Ishikawa (cell line): ENCODE data around the gene MILR1.

Source experiments
- CEBPB ChIP-seq: IDR thresholded peaks from 2 replicates; pipeline ENCODE4 v1.6.1; 2012
- CREB1 ChIP-seq: IDR thresholded peaks from 2 replicates; pipeline ENCODE4 v1.6.1; 2012; ENCODE audit warnings: low read depth
- EGR1 ChIP-seq: IDR thresholded peaks from 2 replicates; pipeline ENCODE4 v1.6.1; 2012
- EP300 ChIP-seq: IDR thresholded peaks from 2 replicates; pipeline ENCODE4 v1.6.1; 2012; ENCODE audit warnings: borderline replicate concordance
- FOXM1 ChIP-seq: IDR thresholded peaks from 2 replicates; pipeline ENCODE4 v1.6.1; 2012; ENCODE audit warnings: low read depth, borderline replicate concordance
- NFIC ChIP-seq: IDR thresholded peaks from 2 replicates; pipeline ENCODE4 v1.6.1; 2012
- RAD21 ChIP-seq: IDR thresholded peaks from 2 replicates; pipeline ENCODE4 v1.6.1; 2012; ENCODE audit warnings: low read depth
- TAF1 ChIP-seq: IDR thresholded peaks from 2 replicates; pipeline ENCODE4 v1.6.1; 2012; ENCODE audit warnings: low read depth, mild to moderate bottlenecking
- TCF12 ChIP-seq: IDR thresholded peaks from 2 replicates; pipeline ENCODE4 v1.6.1; 2012; ENCODE audit warnings: low read depth
- TEAD4 ChIP-seq: IDR thresholded peaks from 2 replicates; pipeline ENCODE4 v1.6.1; 2012
- YY1 ChIP-seq: IDR thresholded peaks from 2 replicates; pipeline ENCODE4 v1.6.1; 2012; ENCODE audit warnings: low read depth
- ZBTB7A ChIP-seq: IDR thresholded peaks from 2 replicates; pipeline ENCODE4 v1.6.1; 2012; ENCODE audit warnings: low read depth
- TF ChIP-seq, protein P1 (sequence below): IDR thresholded peaks from 2 replicates; pipeline ENCODE4 v1.6.1; 2012; ENCODE audit warnings: low read depth, mild to moderate bottlenecking
- TF ChIP-seq, protein P2 (sequence below): IDR thresholded peaks from 2 replicates; pipeline ENCODE4 v1.6.1; 2012
- TF ChIP-seq, protein P3 (sequence below): IDR thresholded peaks from 2 replicates; pipeline ENCODE4 v1.6.1; 2012

Gene MILR1

DNA sequence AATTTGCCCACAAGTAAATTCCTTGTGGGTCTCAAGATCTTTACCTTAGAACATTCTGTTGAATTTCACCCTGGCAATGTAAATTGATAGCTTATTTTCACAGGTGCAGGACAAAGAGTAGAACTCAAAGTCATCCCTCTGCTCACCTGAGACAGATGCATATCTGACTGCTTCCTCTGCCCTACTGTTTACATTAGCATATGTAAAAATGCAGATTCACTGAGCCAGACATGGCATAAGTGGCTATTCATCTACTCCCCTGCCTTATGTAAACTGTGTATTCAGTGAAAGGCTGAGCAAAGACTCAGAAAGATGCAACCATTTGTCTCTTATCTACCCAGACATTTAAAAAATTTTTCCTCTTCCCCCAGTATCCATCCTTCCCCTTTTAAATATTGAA is 22.3 kb upstream of the MILR1 start:
- TF ChIP-seq CREB1 (no peak), EP300 (no peak)

DNA sequence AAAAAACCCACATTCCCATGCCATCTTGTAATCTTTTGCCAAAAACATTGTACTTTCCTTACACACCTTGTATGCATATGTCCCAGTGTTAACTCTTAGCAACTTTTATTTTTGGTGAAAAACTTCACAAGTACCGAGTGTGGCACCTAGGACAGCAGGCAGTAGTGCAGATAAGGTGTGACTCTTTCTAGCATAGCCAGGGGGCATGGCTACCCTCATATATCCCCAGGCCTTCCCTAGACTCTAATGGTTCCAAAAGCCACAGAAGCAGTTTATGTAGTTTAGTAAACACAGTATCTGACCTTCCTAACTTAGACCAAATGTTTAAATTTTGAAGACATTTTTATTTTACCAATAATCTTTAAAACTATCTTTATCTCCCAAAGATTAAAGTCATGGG is 20.5 kb upstream of the MILR1 start:
- no peak for TF ChIP-seq TEAD4
- TF ChIP-seq CEBPB, result no peak
- TF ChIP-seq EP300, result no peak
- TF ChIP-seq, protein P1, sequence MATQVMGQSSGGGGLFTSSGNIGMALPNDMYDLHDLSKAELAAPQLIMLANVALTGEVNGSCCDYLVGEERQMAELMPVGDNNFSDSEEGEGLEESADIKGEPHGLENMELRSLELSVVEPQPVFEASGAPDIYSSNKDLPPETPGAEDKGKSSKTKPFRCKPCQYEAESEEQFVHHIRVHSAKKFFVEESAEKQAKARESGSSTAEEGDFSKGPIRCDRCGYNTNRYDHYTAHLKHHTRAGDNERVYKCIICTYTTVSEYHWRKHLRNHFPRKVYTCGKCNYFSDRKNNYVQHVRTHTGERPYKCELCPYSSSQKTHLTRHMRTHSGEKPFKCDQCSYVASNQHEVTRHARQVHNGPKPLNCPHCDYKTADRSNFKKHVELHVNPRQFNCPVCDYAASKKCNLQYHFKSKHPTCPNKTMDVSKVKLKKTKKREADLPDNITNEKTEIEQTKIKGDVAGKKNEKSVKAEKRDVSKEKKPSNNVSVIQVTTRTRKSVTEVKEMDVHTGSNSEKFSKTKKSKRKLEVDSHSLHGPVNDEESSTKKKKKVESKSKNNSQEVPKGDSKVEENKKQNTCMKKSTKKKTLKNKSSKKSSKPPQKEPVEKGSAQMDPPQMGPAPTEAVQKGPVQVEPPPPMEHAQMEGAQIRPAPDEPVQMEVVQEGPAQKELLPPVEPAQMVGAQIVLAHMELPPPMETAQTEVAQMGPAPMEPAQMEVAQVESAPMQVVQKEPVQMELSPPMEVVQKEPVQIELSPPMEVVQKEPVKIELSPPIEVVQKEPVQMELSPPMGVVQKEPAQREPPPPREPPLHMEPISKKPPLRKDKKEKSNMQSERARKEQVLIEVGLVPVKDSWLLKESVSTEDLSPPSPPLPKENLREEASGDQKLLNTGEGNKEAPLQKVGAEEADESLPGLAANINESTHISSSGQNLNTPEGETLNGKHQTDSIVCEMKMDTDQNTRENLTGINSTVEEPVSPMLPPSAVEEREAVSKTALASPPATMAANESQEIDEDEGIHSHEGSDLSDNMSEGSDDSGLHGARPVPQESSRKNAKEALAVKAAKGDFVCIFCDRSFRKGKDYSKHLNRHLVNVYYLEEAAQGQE, result no peak
- no peak for TF ChIP-seq NFIC
- TF ChIP-seq, protein P2, sequence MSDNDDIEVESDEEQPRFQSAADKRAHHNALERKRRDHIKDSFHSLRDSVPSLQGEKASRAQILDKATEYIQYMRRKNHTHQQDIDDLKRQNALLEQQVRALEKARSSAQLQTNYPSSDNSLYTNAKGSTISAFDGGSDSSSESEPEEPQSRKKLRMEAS, result no peak
- TF ChIP-seq EGR1, result no peak
- no peak for TF ChIP-seq YY1
- TF ChIP-seq CREB1, result no peak
- TF ChIP-seq FOXM1, result no peak
- no peak for TF ChIP-seq TAF1

DNA sequence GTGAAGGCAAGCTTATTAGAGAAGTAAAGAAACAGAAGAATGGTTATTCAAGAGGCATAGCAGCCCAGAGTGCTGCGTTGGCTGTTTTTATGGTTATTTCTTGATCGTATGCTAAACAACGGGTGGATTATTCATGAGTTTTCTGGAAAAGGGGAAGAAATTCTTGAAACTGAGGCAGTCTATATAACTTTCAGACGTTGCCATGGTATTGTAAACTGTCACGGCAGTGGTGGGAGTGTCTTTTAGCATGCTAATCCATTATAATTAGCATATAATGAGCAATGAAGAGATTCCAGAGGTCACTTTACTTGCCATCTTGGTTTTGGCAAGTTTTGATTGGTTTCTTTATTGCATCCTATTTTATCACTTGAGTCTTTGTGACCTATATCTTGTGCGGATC is 17.4 kb upstream of the MILR1 start:
- TF ChIP-seq CREB1, result no peak

DNA sequence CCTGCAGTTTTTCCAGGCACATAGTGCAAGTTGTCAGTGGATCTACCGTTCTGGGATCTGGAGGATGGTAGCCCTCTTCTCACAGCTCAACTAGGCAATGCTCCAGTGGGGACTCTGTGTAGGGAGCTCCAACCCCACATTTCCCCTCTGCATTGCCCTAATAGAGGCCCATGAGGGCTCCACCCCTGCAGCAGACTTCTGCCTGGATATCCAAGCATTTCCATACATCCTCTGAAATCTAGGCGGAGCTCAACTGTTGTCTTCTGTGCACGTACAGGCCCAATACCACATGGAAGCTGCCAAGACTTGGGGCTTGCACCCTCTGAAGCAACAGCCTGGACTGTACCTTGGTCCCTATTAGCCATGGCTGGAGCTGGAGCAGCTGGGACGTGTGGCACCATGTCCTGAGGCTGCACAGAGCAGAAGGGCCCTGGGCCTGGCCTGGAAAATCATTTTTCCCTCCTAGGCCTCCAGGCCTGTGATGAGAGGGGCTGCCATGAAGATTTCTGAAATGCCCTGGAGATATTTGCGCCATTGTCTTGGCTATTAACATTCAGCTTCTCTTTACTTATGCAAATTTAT is 10.9 kb upstream of the MILR1 start:
- TF ChIP-seq YY1 (no peak), TEAD4 (no peak), FOXM1 (no peak), NFIC (no peak), CREB1 (no peak), EGR1 (no peak), ZBTB7A (no peak), RAD21 (no peak)

DNA sequence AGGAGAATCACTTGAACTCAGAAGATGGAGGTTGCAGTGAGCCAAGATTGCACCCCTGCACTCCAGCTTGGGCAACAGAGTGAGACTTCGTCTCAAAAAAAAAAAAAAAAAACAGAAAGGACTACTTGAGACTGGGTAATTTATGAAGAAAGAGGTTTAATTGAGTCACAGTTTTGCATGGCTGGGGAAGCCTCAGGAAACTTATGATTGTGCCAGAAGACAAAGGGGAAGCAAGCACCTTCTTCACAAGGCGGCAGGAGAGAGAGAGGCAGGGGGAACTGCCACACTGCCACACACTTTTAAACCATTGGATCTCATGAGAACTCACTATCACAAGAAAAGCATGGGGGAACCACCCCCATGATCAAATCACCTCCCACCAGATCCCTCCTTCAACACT is 9.0 kb upstream of the MILR1 start:
- TF ChIP-seq, protein P3, sequence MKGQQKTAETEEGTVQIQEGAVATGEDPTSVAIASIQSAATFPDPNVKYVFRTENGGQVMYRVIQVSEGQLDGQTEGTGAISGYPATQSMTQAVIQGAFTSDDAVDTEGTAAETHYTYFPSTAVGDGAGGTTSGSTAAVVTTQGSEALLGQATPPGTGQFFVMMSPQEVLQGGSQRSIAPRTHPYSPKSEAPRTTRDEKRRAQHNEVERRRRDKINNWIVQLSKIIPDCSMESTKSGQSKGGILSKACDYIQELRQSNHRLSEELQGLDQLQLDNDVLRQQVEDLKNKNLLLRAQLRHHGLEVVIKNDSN, result no peak
- TF ChIP-seq, protein P1, result no peak
- TF ChIP-seq EGR1, result no peak
- TF ChIP-seq YY1, result no peak
- TF ChIP-seq EP300, result no peak

DNA sequence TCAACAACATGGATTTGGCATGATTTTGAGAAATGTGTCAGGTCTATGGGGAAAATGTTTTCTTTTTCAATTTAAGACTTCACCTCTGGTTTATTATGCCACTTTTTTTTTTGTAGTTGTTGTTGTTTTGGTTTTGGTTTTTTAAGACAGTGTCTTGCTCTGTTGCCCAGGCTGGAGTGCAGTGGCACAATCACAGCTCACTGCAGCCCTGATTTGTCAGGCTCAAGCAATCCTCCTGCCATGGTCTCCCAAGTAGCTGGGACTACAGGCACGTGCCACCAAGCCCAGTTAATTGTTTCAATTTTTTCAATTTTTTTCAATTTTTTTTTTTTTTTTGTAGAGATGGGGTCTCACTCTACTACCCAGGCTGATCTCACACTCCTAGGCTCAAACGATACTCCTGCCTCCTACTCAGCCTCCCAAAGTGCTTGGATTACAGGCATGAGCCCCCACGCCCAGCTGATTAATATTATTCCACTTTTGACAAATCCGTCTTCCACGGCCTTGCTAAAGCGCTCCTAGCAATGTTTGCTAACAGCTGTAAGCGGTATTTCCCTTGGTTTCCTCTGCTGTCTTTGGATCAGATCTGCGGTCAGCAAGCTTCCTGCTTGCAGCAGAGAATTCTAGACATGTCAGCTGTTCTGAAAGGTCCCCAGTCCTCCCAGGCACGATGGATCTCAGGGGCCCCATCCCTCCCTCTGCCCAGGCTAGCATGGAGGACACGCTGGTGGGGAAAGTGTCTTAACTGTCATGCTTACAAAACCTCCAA is 7.0 kb upstream of the MILR1 start:
- TF ChIP-seq, protein P1, result no peak
- TF ChIP-seq EGR1 (no peak), FOXM1 (no peak), CEBPB (no peak), YY1 (no peak), TAF1 (no peak), RAD21 (no peak), TCF12 (no peak), TEAD4 (no peak)
- TF ChIP-seq, protein P3, result no peak
